NOMO-1 treated with DMSO at 0.1 percent for 48 hours (cell line): ENCODE results near the gene CDC14B.
"Not testable (repeated sequence)": the region's sequence is repeated elsewhere in the genome, so short reads cannot be mapped to it uniquely, and the experiment has no call there.

Experiments
- DNase-seq: peaks from one replicate; lab custom pipeline; 2025; ENCODE audit not compliant: unreplicated experiment; lab: John Stamatoyannopoulos, UW

The CDC14B gene

GRCh38 chr9:96503918-96504317 is 115.7 kb downstream of the CDC14B start:
- DNase-seq = no peak

- DNase-seq = not testable (repeated sequence)
These were observed 116.3 kb downstream of the CDC14B start for GRCh38 chr9:96503374-96503748.

- DNase-seq = no peak
These were observed 116.9 kb downstream of the CDC14B start for GRCh38 chr9:96502539-96503373.

GRCh38 chr9:96501633-96502538 is 117.8 kb downstream of the CDC14B start:
- no peak for DNase-seq

- DNase-seq = no peak
These were observed 118.7 kb downstream of the CDC14B start for GRCh38 chr9:96500696-96501632.

GRCh38 chr9:96499257-96499656 is 120.4 kb downstream of the CDC14B start:
- DNase-seq = no peak

GRCh38 chr9:96498796-96499195 is 120.8 kb downstream of the CDC14B start:
- no peak for DNase-seq

GRCh38 chr9:96497117-96497399 is 122.6 kb downstream of the CDC14B start:
- DNase-seq = no peak

- no peak for DNase-seq
These were observed 123.1 kb downstream of the CDC14B start for GRCh38 chr9:96496368-96497116.

GRCh38 chr9:96495341-96495740 is 124.3 kb downstream of the CDC14B start:
- no peak for DNase-seq

GRCh38 chr9:96494215-96494800 is 125.3 kb downstream of the CDC14B start:
- DNase-seq = no peak

GRCh38 chr9:96493757-96494156 is 125.9 kb downstream of the CDC14B start:
- DNase-seq = no peak

- no peak for DNase-seq
These were observed 126.6 kb downstream of the CDC14B start for GRCh38 chr9:96492993-96493531.

- DNase-seq = no peak
These were observed 127.6 kb downstream of the CDC14B start for GRCh38 chr9:96491880-96492525.

GRCh38 chr9:96491079-96491879 is 128.4 kb downstream of the CDC14B start:
- no peak for DNase-seq

GRCh38 chr9:96490534-96491078 is 129.0 kb downstream of the CDC14B start:
- no peak for DNase-seq

- DNase-seq = no peak
These were observed 130.1 kb downstream of the CDC14B start for GRCh38 chr9:96489482-96489979.

- DNase-seq = no peak
These were observed 131.7 kb downstream of the CDC14B start for GRCh38 chr9:96487949-96488348.
